ENCODE data around the gene GPC5.

DNA sequence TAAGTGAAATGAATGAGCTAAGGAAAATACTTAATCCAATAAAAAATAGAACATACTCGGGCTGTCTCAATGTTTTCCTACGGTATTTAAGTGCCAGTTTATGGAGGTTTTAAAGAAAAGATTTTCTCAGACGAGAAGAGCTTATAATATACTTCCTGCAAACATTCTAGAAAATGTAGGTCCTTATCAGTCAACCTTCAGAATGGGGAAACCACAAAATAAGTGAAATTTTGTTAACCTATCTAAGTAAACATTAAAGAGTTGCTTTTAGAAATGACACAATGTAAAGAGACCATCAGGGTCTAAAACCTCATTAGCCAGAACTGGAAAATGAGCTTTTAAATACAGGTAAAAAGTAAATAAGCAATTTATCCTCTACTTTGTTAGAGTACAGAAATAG lies 38.8 kb upstream of the GPC5 start:
- TF ChIP-seq CTCF (IDR thresholded peaks at IDR 0.05) (no peak), POLR2A (IDR thresholded peaks at IDR 0.05) (no peak), EP300 (IDR thresholded peaks at IDR 0.05) (no peak)
